Smooth muscle cell (in vitro differentiated cells): ENCODE measurements around the gene APOBEC3F. TPM values are rescaled to one million over a fixed set of nuclear protein-coding genes. Genes with fewer than 3 reads are reported as not detected.
"Not testable (repeated sequence)": the region's sequence is repeated elsewhere in the genome, so short reads cannot be mapped to it uniquely, and the experiment has no call there.

ENCODE experiments used
- DNase-seq: peaks from one replicate; lab custom pipeline; 2025; ENCODE audit not compliant: unreplicated experiment; lab: John Stamatoyannopoulos, UW
- H2AFZ ChIP-seq: fragments of 200-600 bp; sonication (generic); 2 replicates; pipeline ENCODE4 v1.6.0; 2016; ENCODE audit warnings: antibody characterized with exemption, low read depth, mild to moderate bottlenecking
- H3F3A ChIP-seq: fragments of 200-600 bp; sonication (generic); 2 replicates; pipeline ENCODE4 v1.6.0; 2017; ENCODE audit warnings: antibody characterized with exemption, low read depth
- H3K27ac ChIP-seq: fragments of 200-600 bp; sonication (generic); 2 replicates; pipeline ENCODE4 v1.5.1; 2016; ENCODE audit warnings: low read depth, mild to moderate bottlenecking
- H3K27me3 ChIP-seq: fragments of 200-600 bp; sonication (generic); 2 replicates; pipeline ENCODE4 v1.6.1; 2016; ENCODE audit warnings: low read depth, mild to moderate bottlenecking
- H3K36me3 ChIP-seq: fragments of 200-600 bp; sonication (generic); 2 replicates; pipeline ENCODE4 v1.5.1; 2016; ENCODE audit warnings: low read depth
- H3K4me1 ChIP-seq: fragments of 200-600 bp; sonication (generic); 2 replicates; pipeline ENCODE4 v1.5.1; 2016; ENCODE audit warnings: low read depth
- H3K4me2 ChIP-seq: fragments of 200-600 bp; sonication (generic); 2 replicates; pipeline ENCODE4 v1.6.0; 2016; ENCODE audit warnings: mild to moderate bottlenecking
- H3K4me3 ChIP-seq: fragments of 200-600 bp; sonication (generic); 2 replicates; pipeline ENCODE4 v1.5.1; 2016; ENCODE audit warnings: mild to moderate bottlenecking
- H3K79me2 ChIP-seq: fragments of 200-600 bp; sonication (generic); 2 replicates; pipeline ENCODE4 v1.6.0; 2016; ENCODE audit warnings: low read depth, mild to moderate bottlenecking
- H3K9ac ChIP-seq: fragments of 200-600 bp; sonication (generic); 2 replicates; pipeline ENCODE4 v1.6.0; 2016; ENCODE audit warnings: low read depth
- H3K9me3 ChIP-seq: fragments of 200-600 bp; sonication (generic); replicated peaks from 2 replicates; pipeline ENCODE4 v1.5.1; 2016; ENCODE audit warnings: low read depth
- H4K20me1 ChIP-seq: fragments of 200-600 bp; sonication (generic); 2 replicates; pipeline ENCODE4 v1.6.0; 2016; ENCODE audit warnings: low read depth
- WGBS: methylation state at CpG from one replicate; pipeline ENCODE4 v1.1.7; 2016; ENCODE audit warnings: low lambda C conversion rate; 5-methylcytosine and 5-hydroxymethylcytosine counted together
- polyA plus RNA-seq: library from polyadenylated mRNA; unstranded; fragments of >200 nt; fragmentation: Nextera tagmentation; extraction: Ambion mirVana; gene quantifications from 2 replicates; pipeline ENCODE4 v1.2.1, GENCODE V29; 2016
- total RNA-seq: library from RNA; depleted of rRNA; stranded (reverse); fragments of >200 nt; gene quantifications from 2 replicates; pipeline ENCODE4 v1.2.3, GENCODE V29; 2014
- TF ChIP-seq, protein P1 (sequence below): fragments of 200-600 bp; sonication (generic); IDR thresholded peaks from 2 replicates; pipeline ENCODE4 v1.5.1; 2017; ENCODE audit warnings: borderline replicate concordance, mild to moderate bottlenecking, antibody characterized with exemption; ENCODE audit not compliant: insufficient read depth, poor library complexity, severe bottlenecking

The APOBEC3F gene
- total and polyA plus RNA-seq, 2 experiments from 2014 or later, result 1.3 to 8.2 TPM

DNA sequence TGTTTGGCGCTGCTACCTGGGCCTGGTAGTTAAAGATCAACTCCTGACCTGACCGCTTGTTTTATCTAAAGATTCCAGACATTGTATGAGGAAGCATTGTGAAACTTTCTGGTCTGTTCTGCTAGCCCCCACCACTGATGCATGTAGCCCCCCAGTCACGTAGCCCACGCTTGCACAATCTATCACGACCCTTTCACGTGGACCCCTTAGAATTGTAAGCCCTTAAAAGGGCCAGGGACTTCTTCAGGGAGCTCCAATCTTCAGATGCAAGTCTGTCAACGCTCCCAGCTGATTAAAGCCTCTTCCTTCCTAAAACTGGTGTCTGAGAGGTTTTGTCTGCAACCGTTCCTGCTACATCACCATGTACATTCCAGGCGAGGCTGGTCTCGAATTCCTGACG lies 15.0 kb downstream of the APOBEC3F start:
- H3K9me3 ChIP-seq, result no peaks in the 10 kb centered on the region
- no peaks in the 10 kb centered on the region for H3K79me2 ChIP-seq
- H3K4me2 ChIP-seq, result no peak overlapping the region
- no peaks in the 10 kb centered on the region for H4K20me1 ChIP-seq
- H3K4me3 ChIP-seq, result no peak overlapping the region
- no peak overlapping the region for H2AFZ ChIP-seq
- no peak overlapping the region for H3K9ac ChIP-seq
- H3K27ac ChIP-seq, result no peak overlapping the region
- H3K4me1 ChIP-seq, result no peaks in the 10 kb centered on the region
- whole genome bisulfite sequencing, result 96% methylated on average over 11 of the region's 11 CpGs
- H3K27me3 ChIP-seq, result no peaks in the 10 kb centered on the region
- TF ChIP-seq, protein P1, sequence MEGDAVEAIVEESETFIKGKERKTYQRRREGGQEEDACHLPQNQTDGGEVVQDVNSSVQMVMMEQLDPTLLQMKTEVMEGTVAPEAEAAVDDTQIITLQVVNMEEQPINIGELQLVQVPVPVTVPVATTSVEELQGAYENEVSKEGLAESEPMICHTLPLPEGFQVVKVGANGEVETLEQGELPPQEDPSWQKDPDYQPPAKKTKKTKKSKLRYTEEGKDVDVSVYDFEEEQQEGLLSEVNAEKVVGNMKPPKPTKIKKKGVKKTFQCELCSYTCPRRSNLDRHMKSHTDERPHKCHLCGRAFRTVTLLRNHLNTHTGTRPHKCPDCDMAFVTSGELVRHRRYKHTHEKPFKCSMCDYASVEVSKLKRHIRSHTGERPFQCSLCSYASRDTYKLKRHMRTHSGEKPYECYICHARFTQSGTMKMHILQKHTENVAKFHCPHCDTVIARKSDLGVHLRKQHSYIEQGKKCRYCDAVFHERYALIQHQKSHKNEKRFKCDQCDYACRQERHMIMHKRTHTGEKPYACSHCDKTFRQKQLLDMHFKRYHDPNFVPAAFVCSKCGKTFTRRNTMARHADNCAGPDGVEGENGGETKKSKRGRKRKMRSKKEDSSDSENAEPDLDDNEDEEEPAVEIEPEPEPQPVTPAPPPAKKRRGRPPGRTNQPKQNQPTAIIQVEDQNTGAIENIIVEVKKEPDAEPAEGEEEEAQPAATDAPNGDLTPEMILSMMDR, result no peak
- H3F3A ChIP-seq, result no peaks in the 10 kb centered on the region
- H3K36me3 ChIP-seq, result no peaks in the 10 kb centered on the region
- no peak for DNase-seq

DNA sequence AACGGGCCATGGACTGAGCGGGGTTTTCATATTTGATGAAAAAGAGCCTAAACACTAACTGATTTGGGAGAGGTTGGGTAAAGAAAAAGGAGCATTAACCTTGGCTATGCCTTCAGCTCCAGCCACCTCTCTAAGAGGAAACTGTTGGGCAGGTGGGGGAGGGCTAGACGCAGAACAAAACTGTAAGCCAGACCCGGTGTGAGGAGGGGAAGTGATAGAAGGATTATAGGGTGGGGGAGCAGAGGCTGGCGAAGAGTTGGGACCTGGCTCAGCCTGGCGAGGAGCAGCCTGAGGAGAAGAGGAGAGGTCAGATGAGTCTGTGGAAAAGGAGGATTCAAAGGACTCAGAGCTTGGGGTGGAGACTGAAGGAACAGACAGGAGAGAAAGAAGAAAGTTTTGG lies 20.6 kb downstream of the APOBEC3F start:
- H3K9me3 ChIP-seq, H3K27me3 ChIP-seq, H3K27ac ChIP-seq, H3K9ac ChIP-seq, DNase-seq, H2AFZ ChIP-seq, H3K36me3 ChIP-seq, H3K4me2 ChIP-seq, H3K4me3 ChIP-seq, H3K4me1 ChIP-seq, H3F3A ChIP-seq, H4K20me1 ChIP-seq, H3K79me2 ChIP-seq: not testable (repeated sequence)
- WGBS, result 71% methylated on average over 6 of the region's 6 CpGs

DNA sequence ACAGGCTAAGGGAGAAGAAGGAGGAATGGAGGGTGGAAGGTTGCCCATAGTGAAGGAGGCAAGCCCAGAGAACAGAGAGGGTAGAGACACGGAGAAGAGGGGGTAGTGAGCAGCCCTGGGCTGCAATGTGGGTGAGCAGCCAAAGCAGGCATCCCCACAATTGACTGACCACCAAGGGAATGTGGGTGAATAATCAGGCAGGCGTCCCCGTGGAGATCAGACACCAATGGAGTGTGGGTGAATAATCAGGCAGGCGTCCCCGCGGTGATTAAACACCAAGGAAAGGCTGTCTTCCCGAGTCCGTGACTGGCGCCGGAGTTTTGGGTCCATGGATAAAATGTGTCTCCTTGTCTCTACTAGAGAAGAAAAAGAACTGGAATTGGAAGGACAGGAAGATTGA lies 21.3 kb downstream of the APOBEC3F start:
- H3F3A ChIP-seq, H3K27me3 ChIP-seq, H3K9me3 ChIP-seq, H3K79me2 ChIP-seq, DNase-seq, H2AFZ ChIP-seq, H3K27ac ChIP-seq, H4K20me1 ChIP-seq, H3K4me1 ChIP-seq, H3K4me2 ChIP-seq, H3K36me3 ChIP-seq, H3K9ac ChIP-seq, H3K4me3 ChIP-seq: not testable (repeated sequence)
- WGBS, result 63% methylated on average over 10 of the region's 10 CpGs

DNA sequence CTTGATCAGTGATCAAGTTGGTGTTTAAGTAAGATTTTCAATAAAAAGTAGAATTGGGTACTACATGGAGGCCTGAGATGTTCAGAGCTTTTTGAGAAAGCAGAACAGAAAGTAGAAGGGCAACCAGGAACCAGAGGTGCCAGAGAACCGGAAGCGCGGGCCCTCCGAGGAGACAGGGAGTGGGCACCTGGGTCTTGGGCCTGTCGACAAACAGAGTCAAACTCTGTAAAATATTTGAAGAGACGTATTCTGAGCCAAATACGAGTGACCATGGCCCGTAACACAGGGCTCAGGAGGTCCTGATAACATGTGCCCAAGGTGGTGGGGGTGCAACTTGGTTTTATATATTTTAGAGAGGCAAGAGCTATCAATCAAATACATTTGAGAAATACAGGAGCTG lies 23.2 kb downstream of the APOBEC3F start:
- H2AFZ ChIP-seq, H3K27me3 ChIP-seq: not testable (repeated sequence)
- WGBS, result 95% methylated on average over 8 of the region's 8 CpGs

DNA sequence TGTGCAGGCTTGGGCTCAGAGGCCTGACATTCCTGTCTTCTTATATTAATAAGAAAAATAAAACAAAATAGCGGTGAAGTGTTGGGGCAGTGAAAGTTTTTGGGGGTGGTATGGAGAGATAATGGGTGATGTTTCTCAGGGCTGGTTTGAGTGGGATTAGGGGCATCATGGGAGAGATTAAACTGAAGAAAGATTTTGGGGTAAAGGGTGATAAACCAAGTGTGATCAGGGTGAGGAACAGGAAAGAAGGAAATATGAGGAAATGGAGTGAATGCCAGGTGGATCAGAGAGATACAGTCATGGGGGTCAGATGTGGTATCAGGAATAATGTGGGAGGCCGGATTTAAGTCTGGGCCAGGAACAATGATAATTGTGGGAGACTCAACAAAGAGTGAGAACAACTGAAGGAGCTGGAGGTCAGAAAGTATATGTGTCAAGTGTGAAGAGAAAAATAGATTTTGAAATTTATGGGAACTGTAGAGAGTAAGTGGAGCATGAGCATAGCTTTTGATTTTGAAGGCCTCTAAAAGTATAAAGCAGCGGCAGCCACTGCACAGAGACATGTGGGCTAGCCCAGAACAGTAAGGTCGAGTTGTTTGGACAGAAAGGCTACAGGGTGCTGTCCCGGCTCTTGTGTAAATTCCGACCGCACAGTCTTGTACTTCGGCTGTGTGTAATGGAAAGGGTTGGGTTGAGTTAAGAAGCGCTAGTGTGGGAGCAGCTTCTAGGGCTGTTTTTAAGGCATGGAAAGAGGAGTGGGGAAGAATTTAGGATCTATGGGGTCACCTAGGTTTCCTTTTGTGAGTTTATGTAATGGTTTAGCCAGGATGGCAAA lies 26.0 kb downstream of the APOBEC3F start:
- H4K20me1 ChIP-seq, H2AFZ ChIP-seq, H3K79me2 ChIP-seq, H3K27me3 ChIP-seq, H3K9ac ChIP-seq, H3K9me3 ChIP-seq, H3K4me1 ChIP-seq, DNase-seq, H3K36me3 ChIP-seq, H3F3A ChIP-seq, H3K4me3 ChIP-seq: not testable (repeated sequence)
- H3K27ac ChIP-seq, result peak overlapping the region; percentile 11
- H3K4me2 ChIP-seq, result peak overlapping the region; percentile 28
- WGBS, result 82% methylated on average over 9 of the region's 9 CpGs

More for the DNA sequence above, 23.2 kb downstream of the APOBEC3F start:
- H3K9me3 ChIP-seq, H3F3A ChIP-seq, H3K4me2 ChIP-seq, H3K27ac ChIP-seq, H3K36me3 ChIP-seq, H3K4me3 ChIP-seq, H3K4me1 ChIP-seq, H3K9ac ChIP-seq, H4K20me1 ChIP-seq, H3K79me2 ChIP-seq, DNase-seq: not testable (repeated sequence)
